Activated CD4-positive, alpha-beta T cell treated with anti-CD3 and anti-CD28 coated beads for 36 hours (primary cell): ENCODE data around the gene RESP18. TPM values are rescaled to one million over a fixed set of nuclear protein-coding genes. Genes with fewer than 3 reads are reported as not detected.

Experiments
- ATAC-seq: fragments of 200-7000 bp; cut with Tn5 transposase; one replicate; pipeline ENCODE4 v1.10.0; 2021; ENCODE audit warnings: mild to moderate bottlenecking, moderate library complexity
- CTCF ChIA-PET: fragments of 350-600 bp; sonication (Branson Sonifier 250); formaldehyde crosslinking; loops from one replicate; lab custom pipeline; 2021; ENCODE audit warnings: antibody characterized with exemption; lab: Charles Lee
- POLR2A ChIA-PET: fragments of 350-600 bp; sonication (Branson Sonifier 250); formaldehyde crosslinking; loops from one replicate; lab custom pipeline; 2021; ENCODE audit warnings: antibody characterized with exemption, inconsistent platforms; lab: Charles Lee
- DNase-seq: peaks from one replicate; pipeline ENCODE4 v3.0.0-alpha.2; 2020
- H3K27ac Mint-ChIP-seq: one replicate; pipeline ENCODE4 v1.8.0; 2021; ENCODE audit warnings: mixed read lengths
- H3K27me3 Mint-ChIP-seq: one replicate; pipeline ENCODE4 v1.8.0; 2021; ENCODE audit warnings: mixed read lengths
- H3K36me3 Mint-ChIP-seq: one replicate; pipeline ENCODE4 v1.8.0; 2021; ENCODE audit warnings: low read depth, mixed read lengths
- H3K4me1 Mint-ChIP-seq: one replicate; pipeline ENCODE4 v1.8.0; 2021; ENCODE audit warnings: mixed read lengths
- H3K4me3 Mint-ChIP-seq: one replicate; pipeline ENCODE4 v1.8.0; 2021; ENCODE audit warnings: mild to moderate bottlenecking, moderate library complexity, mixed read lengths
- H3K9me3 Mint-ChIP-seq: one replicate; pipeline ENCODE4 v1.8.0; 2021; ENCODE audit warnings: low read depth, mixed read lengths
- intact Hi-C, 2 experiments: fragments of 100-400 bp; cut with DNase I in 1 of 2; cut with micrococcal nuclease in 1 of 2; formaldehyde crosslinking; loops; one replicate each; pipeline versions ENCODE4 v1.14.2 to v1.15.1; 2022 to 2024; cut with DNase I, micrococcal nuclease
- total RNA-seq, 2 experiments: library from RNA; stranded (reverse); gene quantifications; one replicate each; pipeline ENCODE4 v1.2.3, GENCODE V29; 2021

Gene RESP18
- total RNA-seq: not detected

DNA sequence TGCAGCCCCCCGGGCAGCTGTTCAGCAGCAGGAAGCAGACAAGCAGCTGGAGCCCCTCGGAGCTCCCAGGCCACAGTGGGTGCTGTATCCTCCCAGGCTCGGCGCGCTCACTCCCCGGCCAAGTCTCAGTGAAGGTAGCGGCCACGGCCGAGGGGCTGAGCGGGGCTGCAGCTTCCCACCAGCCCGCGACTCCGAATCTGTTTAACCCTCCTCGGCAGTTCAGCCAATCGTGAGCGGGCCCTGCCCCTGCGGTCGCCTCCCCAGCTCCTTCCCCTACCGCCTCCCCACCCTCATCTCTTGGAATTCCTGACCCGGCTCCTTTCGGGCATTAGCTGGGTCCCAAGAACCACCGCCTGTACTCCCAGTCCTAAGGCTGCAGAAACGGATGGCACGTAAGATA lies at the start of gene RESP18:
Gene RESP18 (minus strand): TSS at position 203 of the 400 bp plus-strand sequence.
- ATAC-seq (no peak), DNase-seq (no peak)
- Mint-ChIP-seq H3K27ac (no peak within 1 kb of the TSS), H3K4me1 (no peaks in the 10 kb centered on the region), H3K36me3 (no peaks in the 10 kb centered on the region), H3K4me3 (no peak within 1 kb of the TSS), H3K9me3 (peaks cover 10% of the 10 kb centered on the region), H3K27me3 (peaks cover 51% of the 10 kb centered on the region)
- CTCF ChIA-PET: interaction anchor here (0.6 kb wide), 1 partner anchor 257 kb away, joined by 3 read pairs; no protein-coding TSS in a partner anchor
- POLR2A ChIA-PET: interaction anchor here (0.5 kb wide), 1 partner anchor 20 kb away, joined by 9 read pairs; no protein-coding TSS in a partner anchor
- intact Hi-C loops: no loop called here

- Mint-ChIP-seq H3K4me3 (no peak overlapping the region), H3K36me3 (peaks cover 46% of the 10 kb centered on the region), H3K27ac (no peak overlapping the region), H3K9me3 (no peaks in the 10 kb centered on the region), H3K27me3 (no peaks in the 10 kb centered on the region), H3K4me1 (peaks cover 2% of the 10 kb centered on the region)
- no peak for ATAC-seq
- DNase-seq: no peak
- intact Hi-C loops: no loop called here
- POLR2A ChIA-PET: no interaction called here
- CTCF ChIA-PET: no interaction called here
These were observed 48.9 kb upstream of the RESP18 start for GRCh38 chr2:219381448-219381847.

DNA sequence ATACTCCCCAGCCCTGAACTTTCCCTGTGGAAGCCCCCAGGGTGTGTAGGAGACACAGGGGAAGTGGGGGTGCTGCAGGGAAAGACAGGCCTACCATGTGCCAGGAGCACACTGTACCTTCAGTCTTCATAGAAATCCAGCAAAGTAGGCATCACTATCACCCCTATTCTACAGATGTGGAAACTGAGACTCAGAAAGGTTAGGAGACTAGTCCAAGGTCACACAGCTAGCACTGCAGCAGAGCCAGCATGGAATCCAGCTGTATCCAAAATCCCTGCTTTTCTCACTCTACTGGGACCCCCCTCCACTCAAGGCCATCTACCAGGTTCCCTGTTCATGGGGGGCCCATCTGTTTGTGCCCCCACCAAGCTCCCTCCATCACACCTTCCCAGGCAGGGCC lies 48.4 kb upstream of the RESP18 start:
- Mint-ChIP-seq H3K4me3 (no peak overlapping the region), H3K27me3 (no peaks in the 10 kb centered on the region), H3K9me3 (no peaks in the 10 kb centered on the region), H3K27ac (no peak overlapping the region), H3K4me1 (no peaks in the 10 kb centered on the region), H3K36me3 (peaks cover 43% of the 10 kb centered on the region)
- intact Hi-C loops: no loop called here
- DNase-seq (no peak), ATAC-seq (no peak)
- ChIA-PET POLR2A (no interaction called here), CTCF (no interaction called here)

DNA sequence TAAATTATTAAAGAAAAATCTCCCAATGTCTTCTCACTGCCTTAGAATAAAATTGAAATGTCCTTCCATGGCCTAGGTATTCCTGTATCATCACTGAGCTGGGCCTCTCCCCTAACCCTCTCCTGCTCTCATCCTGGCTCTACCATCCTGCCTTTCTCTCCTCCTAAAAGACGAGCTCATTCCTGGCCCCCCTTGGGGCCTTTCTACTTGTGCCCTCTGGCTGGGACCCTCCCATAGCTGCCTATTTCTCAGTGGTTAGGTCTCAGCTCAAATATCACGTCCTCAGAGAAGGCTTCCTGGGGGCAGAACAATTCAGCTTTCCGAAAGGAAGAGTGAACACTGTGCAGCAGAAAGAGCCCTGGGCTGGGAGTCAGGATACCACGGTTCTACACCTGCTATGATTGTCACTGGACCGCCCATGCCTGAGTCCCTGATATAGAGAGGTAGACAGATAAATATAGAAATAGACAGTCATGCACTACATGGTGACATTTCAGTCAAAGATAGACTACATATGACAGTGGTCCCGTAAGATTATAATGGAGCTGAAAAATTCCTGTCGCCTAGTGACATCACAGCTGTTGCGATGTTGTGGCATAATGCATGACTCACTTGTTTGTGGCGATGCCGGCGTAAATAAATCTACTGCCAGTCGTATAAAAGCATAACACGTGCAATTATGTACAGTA lies 45.8 kb upstream of the RESP18 start:
- H3K9me3 Mint-ChIP-seq: no peaks in the 10 kb centered on the region
- POLR2A ChIA-PET: no interaction called here
- H3K27ac Mint-ChIP-seq: no peak overlapping the region
- H3K4me1 Mint-ChIP-seq: no peaks in the 10 kb centered on the region
- intact Hi-C loops: no loop called here
- CTCF ChIA-PET: interaction anchor here (1.0 to 1.1 kb wide), 3 partner anchors 10 to 40 kb away, joined by 3 to 8 read pairs (median 3); partner anchors contain the start of gene DNPEP
- H3K4me3 Mint-ChIP-seq: no peak overlapping the region
- H3K36me3 Mint-ChIP-seq: peaks cover 43% of the 10 kb centered on the region
- H3K27me3 Mint-ChIP-seq: no peaks in the 10 kb centered on the region
- ATAC-seq: no peak
- DNase-seq: no peak

DNA sequence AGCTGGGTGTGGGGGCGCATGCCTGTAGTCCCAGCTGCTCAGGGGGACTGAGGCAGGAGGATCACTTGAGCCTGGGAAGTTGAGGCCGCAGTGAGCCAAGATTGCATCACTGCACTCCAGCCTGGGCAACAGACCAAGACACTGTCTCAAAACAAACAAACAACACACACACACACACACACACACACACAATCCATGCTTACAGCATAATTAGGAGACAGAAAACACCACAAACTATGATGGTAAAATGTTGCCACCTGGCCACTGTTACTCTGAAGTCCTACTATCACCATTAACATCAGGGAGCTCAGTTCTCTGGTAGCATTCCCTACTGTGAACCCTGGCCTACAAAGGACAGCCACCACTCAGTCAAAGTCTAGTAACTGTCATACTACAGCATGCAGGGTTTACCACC lies 36.9 kb upstream of the RESP18 start:
- peaks cover 12% of the 10 kb centered on the region for H3K36me3 Mint-ChIP-seq
- POLR2A ChIA-PET: interaction anchor here (0.6 kb wide), 1 partner anchor 17 kb away, joined by 5 read pairs; no protein-coding TSS in a partner anchor
- intact Hi-C loops: no loop called here
- no peak overlapping the region for H3K4me3 Mint-ChIP-seq
- H3K4me1 Mint-ChIP-seq: no peaks in the 10 kb centered on the region
- H3K9me3 Mint-ChIP-seq: no peaks in the 10 kb centered on the region
- H3K27me3 Mint-ChIP-seq: no peaks in the 10 kb centered on the region
- DNase-seq: no peak
- H3K27ac Mint-ChIP-seq: no peak overlapping the region
- no peak for ATAC-seq
- CTCF ChIA-PET: interaction anchor here (0.6 to 1.0 kb wide), 2 partner anchors 33 to 139 kb away, joined by 3 read pairs; no protein-coding TSS in a partner anchor

- H3K4me3 Mint-ChIP-seq: no peak overlapping the region
- H3K27ac Mint-ChIP-seq: no peak overlapping the region
- intact Hi-C loops: no loop called here
- ATAC-seq (no peak), DNase-seq (no peak)
- no peaks in the 10 kb centered on the region for H3K9me3 Mint-ChIP-seq
- no peaks in the 10 kb centered on the region for H3K27me3 Mint-ChIP-seq
- ChIA-PET CTCF (interaction anchor here (1.0 to 1.8 kb wide), 2 partner anchors 21 to 138 kb away, joined by 3 to 5 read pairs; no protein-coding TSS in a partner anchor), POLR2A (no interaction called here)
- H3K36me3 Mint-ChIP-seq: peaks cover 5% of the 10 kb centered on the region
- no peaks in the 10 kb centered on the region for H3K4me1 Mint-ChIP-seq
These were observed 36.2 kb upstream of the RESP18 start for GRCh38 chr2:219368690-219369191.

DNA sequence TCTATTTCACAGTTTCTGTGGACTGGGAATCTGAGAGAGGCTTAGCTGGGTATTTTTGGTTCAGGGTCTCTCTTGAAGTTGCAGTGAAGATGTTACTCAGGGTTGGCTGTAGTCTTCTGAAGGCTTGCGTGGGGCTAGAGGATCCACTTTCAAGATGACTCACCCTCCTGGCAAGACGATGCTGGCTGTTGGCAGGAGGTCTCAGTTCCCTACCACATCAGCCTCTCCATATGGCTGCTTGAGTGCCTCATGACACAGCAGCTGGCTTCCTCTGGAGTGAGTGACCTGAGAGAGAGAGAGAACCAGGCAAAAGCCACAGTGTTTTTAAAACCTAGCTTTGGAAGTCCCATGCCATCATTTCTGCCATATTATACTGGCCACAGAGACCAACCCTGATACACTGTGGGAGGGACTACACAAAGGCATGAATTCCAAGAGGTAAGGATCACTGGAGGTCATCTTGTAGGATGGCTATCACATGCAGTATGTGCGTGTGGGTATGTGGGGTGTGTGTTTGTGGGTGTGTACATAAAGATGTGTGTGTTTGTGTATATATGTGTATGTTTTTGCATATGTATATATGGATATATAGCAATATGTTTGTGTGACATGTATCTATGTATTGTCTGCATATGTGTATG lies 30.1 kb upstream of the RESP18 start:
- Mint-ChIP-seq H3K9me3 (no peaks in the 10 kb centered on the region), H3K27me3 (peaks cover 19% of the 10 kb centered on the region), H3K36me3 (no peaks in the 10 kb centered on the region), H3K27ac (no peak overlapping the region), H3K4me3 (no peak overlapping the region), H3K4me1 (peaks cover 6% of the 10 kb centered on the region)
- ATAC-seq (peak; percentile 79), DNase-seq (peak; percentile 27)
- intact Hi-C loops: no loop called here
- CTCF ChIA-PET: interaction anchor here (0.9 to 1.0 kb wide), 2 partner anchors 9 to 67 kb away, joined by 3 read pairs; no protein-coding TSS in a partner anchor
- POLR2A ChIA-PET: no interaction called here

GRCh38 chr2:219362072-219362471 lies 29.5 kb upstream of the RESP18 start:
- no peak overlapping the region for H3K4me3 Mint-ChIP-seq
- no peak overlapping the region for H3K27ac Mint-ChIP-seq

GRCh38 chr2:219358170-219359075 lies 25.9 kb upstream of the RESP18 start:
- ChIA-PET CTCF (interaction anchor here (0.6 to 0.7 kb wide), 2 partner anchors 77 to 295 kb away, joined by 3 read pairs; no protein-coding TSS in a partner anchor), POLR2A (no interaction called here)
- Mint-ChIP-seq H3K27me3 (peaks cover 41% of the 10 kb centered on the region), H3K9me3 (no peaks in the 10 kb centered on the region), H3K4me1 (peaks cover 6% of the 10 kb centered on the region), H3K27ac (no peak overlapping the region), H3K36me3 (no peaks in the 10 kb centered on the region), H3K4me3 (no peak overlapping the region)
- DNase-seq (peak; percentile 46), ATAC-seq (peak; percentile 53)
- intact Hi-C loops: no loop called here

More at GRCh38 chr2:219362072-219362471, 29.5 kb upstream of the RESP18 start:
- Mint-ChIP-seq H3K9me3 (no peaks in the 10 kb centered on the region), H3K27me3 (peaks cover 19% of the 10 kb centered on the region), H3K4me1 (peaks cover 6% of the 10 kb centered on the region), H3K36me3 (no peaks in the 10 kb centered on the region)
- intact Hi-C loops: no loop called here
- no peak for DNase-seq
- POLR2A ChIA-PET: no interaction called here
- ATAC-seq: no peak
- CTCF ChIA-PET: interaction anchor here (0.9 to 1.1 kb wide), 3 partner anchors 9 to 67 kb away, joined by 3 to 4 read pairs (median 3); no protein-coding TSS in a partner anchor

DNA sequence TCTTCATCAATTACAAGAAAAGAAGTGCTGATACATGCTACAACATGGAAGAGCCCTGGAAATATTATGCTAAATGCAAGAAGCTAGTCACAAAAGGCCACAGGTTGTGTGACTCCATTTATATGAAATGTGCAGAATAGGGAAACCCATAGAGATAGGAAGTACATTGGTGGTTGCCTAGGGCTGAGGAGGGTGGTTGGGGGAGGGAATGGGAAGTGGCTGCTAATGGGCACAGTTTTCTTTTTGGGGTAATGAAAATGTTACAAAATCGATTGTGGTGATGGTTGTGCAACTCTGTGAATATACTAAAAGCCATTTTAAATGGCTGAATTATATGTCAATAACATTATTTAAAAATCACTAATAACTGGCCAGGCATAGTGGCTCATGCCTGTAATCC lies 24.3 kb upstream of the RESP18 start:
- no peak overlapping the region for H3K4me3 Mint-ChIP-seq
- POLR2A ChIA-PET: no interaction called here
- H3K36me3 Mint-ChIP-seq: no peaks in the 10 kb centered on the region
- peaks cover 41% of the 10 kb centered on the region for H3K27me3 Mint-ChIP-seq
- ATAC-seq (no peak), DNase-seq (no peak)
- H3K9me3 Mint-ChIP-seq: no peaks in the 10 kb centered on the region
- intact Hi-C loops: no loop called here
- H3K4me1 Mint-ChIP-seq: peaks cover 3% of the 10 kb centered on the region
- H3K27ac Mint-ChIP-seq: no peak overlapping the region
- CTCF ChIA-PET: interaction anchor here (0.6 to 1.2 kb wide), 6 partner anchors 11 to 948 kb away, joined by 3 to 4 read pairs (median 3); no protein-coding TSS in a partner anchor
